GM12875 (cell line): ENCODE results near the gene PAX1.

Experiments
- H3K4me3 ChIP-seq: one replicate; pipeline ENCODE4 v1.5.1; 2011; ENCODE audit warnings: low read depth, low read length, control low read depth
- CTCF ChIP-seq: IDR thresholded peaks from 2 replicates; pipeline ENCODE4 v1.5.1; 2011; ENCODE audit warnings: low read depth, mild to moderate bottlenecking, control low read depth, inconsistent platforms, low read length, moderate library complexity, borderline replicate concordance; ENCODE audit not compliant: insufficient read depth

The PAX1 gene

DNA sequence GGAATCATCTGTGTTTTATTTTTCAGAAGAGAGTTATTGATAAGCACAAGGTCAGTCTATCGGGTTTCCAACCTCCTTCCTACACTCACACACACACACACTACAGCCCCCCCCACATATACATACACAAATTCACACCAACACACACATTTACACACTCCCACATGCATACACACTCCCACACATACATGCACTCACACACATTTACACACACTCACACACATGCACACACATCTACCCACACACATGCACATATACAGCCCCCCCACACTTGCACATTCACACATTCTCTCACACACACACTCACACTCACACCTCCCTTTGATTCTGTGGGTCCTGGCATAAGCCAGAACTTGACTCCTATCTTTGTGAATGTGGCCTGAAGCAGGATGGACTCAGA is 34.5 kb upstream of the PAX1 start:
- no peak for TF ChIP-seq CTCF

DNA sequence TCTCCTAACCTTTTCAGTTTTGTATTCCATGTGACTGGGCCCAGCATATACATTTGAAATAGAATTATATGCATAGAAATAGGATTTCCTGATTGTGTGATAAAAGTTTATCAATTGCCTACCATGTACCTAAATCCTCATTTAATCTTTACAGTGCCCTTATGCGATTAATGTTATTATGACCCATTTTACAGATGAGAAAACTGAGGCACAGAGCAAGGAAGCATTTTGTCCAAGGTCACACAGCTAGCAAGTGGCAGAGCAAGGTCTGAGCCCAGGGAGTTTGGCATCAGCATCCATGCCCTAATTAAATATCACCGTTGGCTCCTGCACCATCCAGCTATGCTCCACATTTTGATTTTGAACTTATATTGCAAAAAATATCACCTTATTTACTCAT is 28.2 kb upstream of the PAX1 start:
- no peak for TF ChIP-seq CTCF
- no peak overlapping the region for H3K4me3 ChIP-seq

More for the DNA sequence above, 34.5 kb upstream of the PAX1 start:
- no peak overlapping the region for H3K4me3 ChIP-seq

GRCh38 chr20:21677781-21678180 is 27.7 kb upstream of the PAX1 start:
- H3K4me3 ChIP-seq = no peak overlapping the region
- TF ChIP-seq CTCF = no peak

- no peak for TF ChIP-seq CTCF
- H3K4me3 ChIP-seq = no peak overlapping the region
Observed at GRCh38 chr20:21681234-21681921, 24.1 kb upstream of the PAX1 start.

- H3K4me3 ChIP-seq = no peak overlapping the region
- TF ChIP-seq CTCF = no peak
Observed at GRCh38 chr20:21681922-21682318, 23.5 kb upstream of the PAX1 start.

DNA sequence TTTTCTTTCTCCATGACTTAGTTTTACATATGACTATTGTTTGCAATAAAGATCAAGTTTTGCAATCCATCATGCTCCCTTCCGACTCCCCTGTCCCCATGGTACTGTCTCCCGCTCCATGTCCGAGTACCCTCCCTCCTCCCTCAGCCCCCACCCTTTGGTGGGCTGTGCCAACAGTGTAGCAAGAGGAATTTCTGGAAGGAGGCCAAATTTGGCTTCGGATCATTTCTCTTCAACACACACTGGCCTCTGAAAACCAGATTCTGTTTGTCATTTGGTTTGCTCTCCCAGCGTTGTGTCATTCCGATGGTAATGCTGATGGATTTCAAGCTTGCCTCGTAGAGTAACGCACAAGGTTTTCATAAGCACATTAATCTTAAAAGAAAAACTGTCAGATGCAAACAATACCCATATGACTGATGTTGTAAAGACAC is 22.9 kb upstream of the PAX1 start:
- no peak for TF ChIP-seq CTCF

DNA sequence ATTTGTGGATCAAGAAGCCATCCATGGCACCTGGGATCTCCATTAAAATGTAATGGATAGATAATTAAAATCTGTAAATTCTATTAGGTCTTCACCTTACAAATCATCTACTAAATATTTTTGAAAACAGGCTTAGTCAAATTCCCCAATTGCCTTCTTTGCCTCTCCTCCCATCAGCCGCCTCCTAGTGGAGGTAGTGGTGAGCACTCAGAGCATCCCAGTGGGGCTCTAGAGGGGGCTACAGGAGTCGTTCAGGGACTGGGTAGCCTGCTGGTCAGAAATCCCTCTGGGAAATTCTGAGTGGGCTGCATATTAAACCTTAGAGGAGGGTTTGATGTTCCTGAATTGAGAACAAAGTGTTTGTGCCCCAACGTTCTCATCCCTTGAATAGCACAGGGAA is 20.8 kb upstream of the PAX1 start:
- TF ChIP-seq CTCF = 0 out of 2 replicates have a peak, but pooled peaks have one; percentile 5

More for the DNA sequence above, 22.9 kb upstream of the PAX1 start:
- H3K4me3 ChIP-seq = no peak overlapping the region

More for the DNA sequence above, 20.8 kb upstream of the PAX1 start:
- no peak overlapping the region for H3K4me3 ChIP-seq
